PC-3 (cell line): ENCODE data around the gene ATG7. TPM values are rescaled to one million over a fixed set of nuclear protein-coding genes. Genes with fewer than 3 reads are reported as not detected.

Source experiments
- ATAC-seq: fragments of 200-7000 bp; cut with Tn5 transposase; 2 replicates; pipeline ENCODE4 v1.9.1; 2020; ENCODE audit warnings: mild to moderate bottlenecking, moderate library complexity
- BruUV-seq: library from RNA; stranded (reverse); fragments of 400-500 nt; replicated peaks from 2 replicates; lab custom pipeline; 2021; lab: Mats Ljungman, UMichigan
- CTCF ChIA-PET: fragments of 300-600 bp; sonication (Branson Sonifier 250); formaldehyde crosslinking; loops from one replicate; lab custom pipeline; 2022; ENCODE audit warnings: antibody characterized with exemption; lab: Charles Lee
- POLR2A ChIA-PET: fragments of 300-600 bp; sonication (Branson Sonifier 250); formaldehyde crosslinking; loops from one replicate; lab custom pipeline; 2022; ENCODE audit warnings: antibody characterized with exemption; ENCODE audit not compliant: unreplicated experiment; lab: Charles Lee
- DNase-seq: peaks from one replicate; pipeline ENCODE4 v3.0.0-alpha.2; 2015
- H2AFZ ChIP-seq: fragments of 300-600 bp; sonication (generic); 2 replicates; pipeline ENCODE4 v1.6.0; 2016; ENCODE audit warnings: antibody characterized with exemption, low read length
- H3F3A ChIP-seq: fragments of 300-600 bp; sonication (generic); one replicate; pipeline ENCODE4 v1.6.0; 2017; ENCODE audit warnings: antibody characterized with exemption, low read length, control low read depth, mild to moderate bottlenecking; ENCODE audit not compliant: unreplicated experiment
- H3K27ac ChIP-seq: fragments of 300-600 bp; sonication (generic); 2 replicates; pipeline ENCODE4 v1.5.1; 2016; ENCODE audit warnings: mild to moderate bottlenecking, low read length
- H3K27me3 ChIP-seq: fragments of 300-600 bp; sonication (generic); 2 replicates; pipeline ENCODE4 v1.6.1; 2016; ENCODE audit warnings: low read length, mixed read lengths
- H3K36me3 ChIP-seq: fragments of 300-600 bp; sonication (generic); 2 replicates; pipeline ENCODE4 v1.6.1; 2016; ENCODE audit warnings: low read depth, mixed run types, low read length, mixed read lengths
- H3K4me1 ChIP-seq: fragments of 300-600 bp; sonication (generic); 2 replicates; pipeline ENCODE4 v1.5.1; 2016; ENCODE audit warnings: low read length; ENCODE audit not compliant: insufficient read depth
- H3K4me2 ChIP-seq: fragments of 300-600 bp; sonication (generic); 2 replicates; pipeline ENCODE4 v1.6.0; 2016; ENCODE audit warnings: low read length
- H3K4me3 ChIP-seq: fragments of 300-600 bp; sonication (generic); 2 replicates; pipeline ENCODE4 v1.5.1; 2016; ENCODE audit warnings: mild to moderate bottlenecking, low read length, mixed read lengths
- H3K79me2 ChIP-seq: fragments of 300-600 bp; sonication (generic); 2 replicates; pipeline ENCODE4 v1.6.1; 2017; ENCODE audit warnings: low read length, mixed read lengths
- H3K9ac ChIP-seq: fragments of 300-600 bp; sonication (generic); 2 replicates; pipeline ENCODE4 v1.6.0; 2016; ENCODE audit warnings: mild to moderate bottlenecking, low read length
- H3K9me2 ChIP-seq: fragments of 300-600 bp; sonication (generic); replicated peaks from 2 replicates; pipeline ENCODE4 v1.6.1; 2016; ENCODE audit warnings: mixed run types, low read length, mixed read lengths
- H3K9me3 ChIP-seq: fragments of 300-600 bp; sonication (generic); 2 replicates; pipeline ENCODE4 v1.6.1; 2016; ENCODE audit warnings: low read length, mixed read lengths
- H4K20me1 ChIP-seq: fragments of 300-600 bp; sonication (generic); 2 replicates; pipeline ENCODE4 v1.6.1; 2016; ENCODE audit warnings: low read length, mixed read lengths
- EZH2 ChIP-seq: fragments of 300-600 bp; sonication (generic); IDR thresholded peaks from one replicate; pipeline ENCODE4 v1.6.1; 2017; ENCODE audit warnings: antibody characterized with exemption, mild to moderate bottlenecking, low read length; ENCODE audit not compliant: unreplicated experiment
- EZH2phosphoT487 ChIP-seq: fragments of 300-600 bp; sonication (generic); IDR thresholded peaks from 2 replicates; pipeline ENCODE4 v1.6.1; 2018; ENCODE audit warnings: mild to moderate bottlenecking, antibody characterized with exemption, low read length, borderline replicate concordance
- intact Hi-C: fragments of 100-400 bp; cut with micrococcal nuclease; formaldehyde crosslinking; loops from 2 replicates; pipeline ENCODE4 v1.9.0; 2023
- total RNA-seq: library from RNA; depleted of rRNA; stranded (reverse); fragments of >200 nt; gene quantifications from 2 replicates; pipeline ENCODE4 v1.2.3, GENCODE V29; 2014
- TF ChIP-seq, protein P1 (sequence below): fragments of 300-600 bp; sonication (generic); conservative IDR thresholded peaks from 2 replicates; pipeline ENCODE4 v1.5.1; 2017; ENCODE audit warnings: antibody characterized with exemption, low read depth, mild to moderate bottlenecking, low read length

Gene ATG7
- total RNA-seq, 1 experiment from 2014 or later, result 36.5 TPM

DNA sequence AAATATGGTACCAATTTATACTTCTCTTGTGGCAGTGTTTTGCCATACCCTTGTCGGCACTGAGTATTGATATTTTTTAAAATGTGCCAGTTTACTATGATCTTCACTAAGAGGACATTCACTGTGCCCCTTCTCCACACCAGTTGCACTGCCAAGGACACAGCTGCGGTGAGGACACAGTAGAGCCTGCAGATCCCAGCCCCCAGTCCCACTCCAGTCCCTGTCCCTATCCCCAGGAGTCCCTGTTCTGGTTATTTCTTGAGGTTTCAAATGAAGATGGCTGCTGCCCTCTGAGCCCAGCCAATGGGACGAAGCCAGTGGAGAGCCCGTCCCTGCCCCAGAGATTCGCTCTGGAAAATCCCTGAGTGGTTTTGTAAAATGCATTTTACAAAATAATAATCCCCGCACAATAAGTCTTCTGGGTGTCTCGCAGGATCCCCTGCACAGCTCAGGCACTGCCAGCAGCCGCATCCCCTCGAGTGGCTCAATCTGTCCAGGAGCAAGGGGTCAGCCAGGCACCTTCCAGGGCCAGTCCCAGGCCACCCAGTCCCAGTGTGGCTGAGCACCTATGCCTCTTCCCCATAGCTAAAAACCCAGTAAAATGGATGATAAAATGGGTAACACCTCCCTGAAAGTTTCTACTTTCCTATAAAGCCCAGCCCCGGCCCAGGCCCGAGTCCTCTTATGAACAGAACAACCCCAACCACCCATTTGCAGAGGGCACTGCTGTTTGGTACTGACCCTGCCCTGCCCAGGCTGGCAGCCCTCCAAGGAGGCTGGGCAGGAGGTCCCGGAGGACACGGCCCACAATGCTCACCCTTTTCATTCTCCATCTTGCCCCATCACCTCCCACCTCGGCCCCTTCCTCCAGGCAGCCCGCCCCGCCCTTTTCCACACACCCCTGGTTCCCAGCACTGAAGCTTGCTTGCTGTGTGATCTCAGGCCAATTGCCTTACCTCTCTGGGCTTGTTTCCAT is 280.4 kb downstream of the ATG7 start:
- CTCF ChIA-PET, result no interaction called here
- POLR2A ChIA-PET, result interaction anchor here (0.6 kb wide), 2 partner anchors 16 to 91 kb away, joined by 3 to 6 read pairs; partner anchors contain the start of gene VGLL4

DNA sequence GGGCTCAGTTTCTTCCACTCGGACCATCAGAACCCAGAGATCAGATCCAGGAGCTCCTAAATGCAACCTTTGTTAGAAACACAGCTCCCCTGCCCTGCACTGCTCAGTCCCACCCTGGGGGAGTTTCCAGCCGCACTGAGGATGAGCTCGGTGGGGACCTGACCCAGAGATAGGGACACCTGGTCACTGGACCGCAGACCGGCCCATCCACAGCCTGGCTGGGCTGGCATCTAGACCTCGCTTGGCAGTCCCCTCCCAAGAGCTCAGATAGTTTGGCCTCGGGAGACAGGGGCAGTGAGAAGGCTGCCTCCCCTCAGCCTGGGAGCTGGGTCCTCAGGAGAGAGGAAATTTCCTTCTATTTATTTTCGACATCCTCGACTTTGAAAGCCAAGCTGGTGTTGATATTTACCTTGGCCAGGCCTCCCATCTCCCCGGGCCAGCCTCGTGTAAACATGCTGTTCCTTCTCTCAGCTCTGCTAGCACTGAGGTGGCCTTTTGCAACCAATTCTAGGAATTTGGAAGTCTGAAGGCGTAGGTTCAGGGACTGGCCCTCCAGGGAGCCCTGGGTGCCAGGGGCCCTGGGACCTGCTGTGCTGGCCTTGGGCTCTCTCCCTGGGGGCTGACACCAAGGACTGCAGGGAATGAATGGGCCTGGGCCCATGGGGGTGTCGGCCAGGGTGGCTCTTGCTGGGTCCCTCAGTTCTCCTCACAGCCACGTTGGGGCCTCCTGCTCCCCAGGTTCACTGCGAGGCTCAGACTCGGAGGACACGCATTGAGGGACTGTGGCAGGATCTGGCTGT is 281.4 kb downstream of the ATG7 start:
- ChIA-PET POLR2A (no interaction called here), CTCF (no interaction called here)
- Histone ChIP-seq H2AFZ (no peak overlapping the region), H3K9me2 (no peaks in the 10 kb centered on the region), H3K4me1 (no peaks in the 10 kb centered on the region), H3F3A (no peaks in the 10 kb centered on the region), H3K4me2 (no peak overlapping the region), H4K20me1 (no peaks in the 10 kb centered on the region; the same call in 1 of the 2 replicates), H3K79me2 (0 out of 2 replicates have a peak, but pooled peaks cover 9% of the 10 kb centered on the region), H3K27ac (no peak overlapping the region), H3K9ac (no peak overlapping the region), H3K9me3 (no peaks in the 10 kb centered on the region), H3K27me3 (no peaks in the 10 kb centered on the region), H3K36me3 (peaks cover 13% of the 10 kb centered on the region; the same call in 1 of the 2 replicates), H3K4me3 (no peak overlapping the region)
- intact Hi-C loops, result no loop called here
- ATAC-seq (0 out of 2 replicates have a peak, but pooled peaks have one; percentile 18), DNase-seq (no peak)
- TF ChIP-seq EZH2, result no peak
- TF ChIP-seq, protein P1, sequence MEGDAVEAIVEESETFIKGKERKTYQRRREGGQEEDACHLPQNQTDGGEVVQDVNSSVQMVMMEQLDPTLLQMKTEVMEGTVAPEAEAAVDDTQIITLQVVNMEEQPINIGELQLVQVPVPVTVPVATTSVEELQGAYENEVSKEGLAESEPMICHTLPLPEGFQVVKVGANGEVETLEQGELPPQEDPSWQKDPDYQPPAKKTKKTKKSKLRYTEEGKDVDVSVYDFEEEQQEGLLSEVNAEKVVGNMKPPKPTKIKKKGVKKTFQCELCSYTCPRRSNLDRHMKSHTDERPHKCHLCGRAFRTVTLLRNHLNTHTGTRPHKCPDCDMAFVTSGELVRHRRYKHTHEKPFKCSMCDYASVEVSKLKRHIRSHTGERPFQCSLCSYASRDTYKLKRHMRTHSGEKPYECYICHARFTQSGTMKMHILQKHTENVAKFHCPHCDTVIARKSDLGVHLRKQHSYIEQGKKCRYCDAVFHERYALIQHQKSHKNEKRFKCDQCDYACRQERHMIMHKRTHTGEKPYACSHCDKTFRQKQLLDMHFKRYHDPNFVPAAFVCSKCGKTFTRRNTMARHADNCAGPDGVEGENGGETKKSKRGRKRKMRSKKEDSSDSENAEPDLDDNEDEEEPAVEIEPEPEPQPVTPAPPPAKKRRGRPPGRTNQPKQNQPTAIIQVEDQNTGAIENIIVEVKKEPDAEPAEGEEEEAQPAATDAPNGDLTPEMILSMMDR, result no peak
- no TSS peak for BruUV-seq

More for the DNA sequence above, 280.4 kb downstream of the ATG7 start:
- H3K27me3 ChIP-seq, result no peaks in the 10 kb centered on the region
- no peaks in the 10 kb centered on the region for H3K9me2 ChIP-seq
- intact Hi-C loops, result no loop called here
- no peak overlapping the region for H3K27ac ChIP-seq
- H3K9ac ChIP-seq, result no peak overlapping the region
- no peaks in the 10 kb centered on the region for H3F3A ChIP-seq
- H3K4me1 ChIP-seq, result no peaks in the 10 kb centered on the region
- DNase-seq (no peak), ATAC-seq (no peak)
- no TSS peak for BruUV-seq
- H3K9me3 ChIP-seq, result no peaks in the 10 kb centered on the region
- 0 out of 2 replicates have a peak, but pooled peaks cover 9% of the 10 kb centered on the region for H3K79me2 ChIP-seq
- peaks cover 13% of the 10 kb centered on the region; the same call in 1 of the 2 replicates for H3K36me3 ChIP-seq
- TF ChIP-seq, protein P1, result no peak
- no peak for TF ChIP-seq EZH2
- TF ChIP-seq EZH2phosphoT487, result no peak
- no peak overlapping the region for H3K4me2 ChIP-seq
- H4K20me1 ChIP-seq, result no peaks in the 10 kb centered on the region; the same call in 1 of the 2 replicates
- no peak overlapping the region for H2AFZ ChIP-seq
- no peak overlapping the region for H3K4me3 ChIP-seq
